NOMO-1 treated with DMSO at 0.1 percent for 48 hours (cell line): Measurements from ENCODE around the gene NTN1.

Experiments
- DNase-seq: peaks from one replicate; lab custom pipeline; 2025; ENCODE audit not compliant: unreplicated experiment; lab: John Stamatoyannopoulos, UW

The NTN1 gene

GRCh38 chr17:9187828-9188227, 166.5 kb downstream of the NTN1 start:
- no peak for DNase-seq

DNA sequence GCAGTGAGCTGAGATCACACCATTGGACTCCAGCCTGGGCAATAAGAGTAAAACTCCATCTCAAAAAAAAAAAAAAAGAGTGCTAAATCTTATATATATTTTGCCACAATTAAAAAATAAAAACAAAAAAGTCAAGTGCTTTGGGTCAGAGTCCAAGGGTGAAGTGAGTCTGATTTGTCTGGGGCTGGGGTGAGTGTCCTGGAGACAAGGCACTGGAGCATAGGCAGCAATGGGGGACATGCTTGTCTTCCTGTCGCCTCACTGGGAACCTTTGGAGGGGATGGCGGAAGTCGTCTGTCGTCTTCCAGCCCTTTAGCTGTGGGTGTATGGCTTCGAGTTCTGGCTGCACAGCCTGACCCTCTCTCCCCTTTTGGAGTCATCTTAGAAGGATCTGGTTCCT, 167.1 kb downstream of the NTN1 start:
- no peak for DNase-seq

DNA sequence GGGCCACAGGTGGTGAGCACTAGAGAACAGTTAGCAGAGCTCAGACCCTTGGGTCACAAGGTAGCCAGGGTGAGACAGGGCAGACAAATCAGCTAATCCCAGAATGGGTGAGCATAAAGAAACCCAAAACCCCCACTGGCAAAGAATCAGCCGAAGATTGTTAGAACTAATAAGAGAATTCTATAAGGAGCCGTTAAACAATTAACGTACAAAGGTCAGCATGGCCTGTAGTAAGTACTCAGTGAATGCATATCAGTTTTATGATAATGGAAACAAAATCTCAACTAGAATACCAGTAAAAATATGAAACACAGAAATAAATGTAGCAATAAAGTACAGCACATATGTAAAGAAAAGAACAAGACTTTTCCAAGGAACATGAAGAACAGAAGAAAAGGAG, 168.6 kb downstream of the NTN1 start:
- DNase-seq = no peak

DNA sequence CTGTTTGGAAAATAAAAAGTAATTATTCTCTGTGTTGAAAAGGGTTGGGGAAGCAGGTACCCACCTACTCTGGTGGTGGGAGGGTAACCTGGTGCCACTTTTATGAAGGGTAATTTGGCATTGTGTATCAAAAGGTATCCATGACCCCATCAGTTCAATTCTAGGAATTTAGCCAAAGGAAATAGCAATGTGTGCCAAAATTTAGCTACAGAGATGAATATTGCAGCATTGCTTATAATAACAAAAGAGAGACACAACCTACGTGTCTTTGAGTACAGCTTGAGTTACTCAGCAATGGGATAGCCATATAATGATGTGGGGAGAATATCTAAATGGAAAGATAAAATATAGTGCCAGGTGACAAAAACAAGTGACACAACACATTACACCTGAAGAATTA, 170.7 kb downstream of the NTN1 start:
- DNase-seq = no peak

- DNase-seq = no peak
Measured at GRCh38 chr17:9195411-9195810, 174.1 kb downstream of the NTN1 start.

DNA sequence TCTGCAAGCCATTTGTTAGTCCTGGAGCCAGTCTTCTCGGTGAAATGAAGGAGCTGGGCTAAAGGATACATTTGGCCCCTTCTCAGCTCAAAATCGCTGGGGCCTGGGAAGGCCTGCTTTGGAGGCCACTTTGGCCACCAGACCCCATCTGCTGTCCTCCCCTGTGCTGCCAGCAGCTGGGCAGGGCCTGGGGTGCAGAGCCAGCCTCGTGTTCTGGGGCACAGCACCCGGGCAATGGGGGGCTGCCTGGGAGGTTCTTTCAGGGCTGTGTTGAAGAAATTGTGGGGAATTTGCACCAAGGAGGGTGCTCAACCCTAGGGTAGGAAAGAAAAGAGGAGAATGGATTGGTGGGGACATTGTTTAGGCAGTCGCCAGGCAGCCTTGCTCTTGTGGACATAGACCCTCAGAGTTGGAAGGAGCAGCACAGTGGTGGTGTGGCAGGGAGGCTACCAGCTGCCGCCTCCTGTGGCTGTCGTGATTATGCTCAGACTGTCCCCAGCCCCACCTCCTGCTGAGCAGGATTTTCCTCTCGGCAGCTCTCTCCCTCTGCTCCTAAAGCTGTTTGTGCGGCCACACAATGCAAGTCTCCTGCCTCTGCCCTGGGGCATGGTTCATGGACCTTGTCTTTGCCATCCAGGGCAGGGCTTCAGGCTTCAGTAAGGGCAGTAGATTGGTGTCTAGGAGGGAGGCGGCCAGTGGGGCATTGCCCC, 174.8 kb downstream of the NTN1 start:
- no peak for DNase-seq

GRCh38 chr17:9199571-9200551, 178.6 kb downstream of the NTN1 start:
- DNase-seq = no peak

GRCh38 chr17:9200699-9201359, 179.5 kb downstream of the NTN1 start:
- no peak for DNase-seq

- DNase-seq = no peak
Measured at GRCh38 chr17:9202532-9202931, 181.2 kb downstream of the NTN1 start.

GRCh38 chr17:9203771-9204425, 182.6 kb downstream of the NTN1 start:
- DNase-seq = peak; percentile 62

DNA sequence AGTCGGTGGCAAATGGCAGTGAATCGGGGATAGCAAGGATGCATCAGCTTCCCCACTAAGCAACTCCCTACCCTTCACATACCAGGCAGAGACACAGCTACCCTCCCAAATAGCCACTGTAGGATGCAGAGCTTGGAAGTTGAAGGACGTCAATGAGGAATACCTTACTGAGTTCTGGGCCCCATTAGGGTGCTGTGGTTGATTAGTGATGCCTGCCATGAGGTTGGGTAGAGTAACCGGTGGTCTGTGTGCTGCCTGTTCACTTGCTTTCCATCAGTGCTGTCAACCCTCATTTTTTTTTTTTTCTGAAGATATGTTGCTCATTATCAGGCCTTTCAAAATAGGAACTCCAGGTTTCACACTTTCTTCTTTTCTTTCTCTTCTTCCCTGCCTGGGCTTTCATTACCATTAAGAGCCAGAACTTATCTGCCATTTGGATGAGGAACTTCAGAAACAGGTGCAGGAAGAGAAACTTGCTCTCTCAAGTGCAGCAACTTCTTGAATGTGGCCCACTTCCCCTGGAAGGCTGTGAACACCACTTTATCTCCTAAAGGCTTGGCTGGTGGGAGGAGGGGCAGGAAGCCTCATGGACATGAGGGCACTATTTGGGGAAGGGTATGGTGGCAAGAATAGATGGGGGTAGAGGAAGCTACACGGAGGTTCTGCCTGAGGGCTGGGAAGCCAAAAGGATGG, 183.5 kb downstream of the NTN1 start:
- peak; percentile 40 for DNase-seq

- no peak for DNase-seq
Measured at GRCh38 chr17:9205520-9206409, 184.5 kb downstream of the NTN1 start.

- DNase-seq = no peak
Measured at GRCh38 chr17:9206410-9206703, 185.0 kb downstream of the NTN1 start.

GRCh38 chr17:9206741-9207332, 185.5 kb downstream of the NTN1 start:
- DNase-seq = no peak

- DNase-seq = no peak
Measured at GRCh38 chr17:9208381-9209105, 187.2 kb downstream of the NTN1 start.

GRCh38 chr17:9209347-9209746, 188.0 kb downstream of the NTN1 start:
- DNase-seq = no peak

DNA sequence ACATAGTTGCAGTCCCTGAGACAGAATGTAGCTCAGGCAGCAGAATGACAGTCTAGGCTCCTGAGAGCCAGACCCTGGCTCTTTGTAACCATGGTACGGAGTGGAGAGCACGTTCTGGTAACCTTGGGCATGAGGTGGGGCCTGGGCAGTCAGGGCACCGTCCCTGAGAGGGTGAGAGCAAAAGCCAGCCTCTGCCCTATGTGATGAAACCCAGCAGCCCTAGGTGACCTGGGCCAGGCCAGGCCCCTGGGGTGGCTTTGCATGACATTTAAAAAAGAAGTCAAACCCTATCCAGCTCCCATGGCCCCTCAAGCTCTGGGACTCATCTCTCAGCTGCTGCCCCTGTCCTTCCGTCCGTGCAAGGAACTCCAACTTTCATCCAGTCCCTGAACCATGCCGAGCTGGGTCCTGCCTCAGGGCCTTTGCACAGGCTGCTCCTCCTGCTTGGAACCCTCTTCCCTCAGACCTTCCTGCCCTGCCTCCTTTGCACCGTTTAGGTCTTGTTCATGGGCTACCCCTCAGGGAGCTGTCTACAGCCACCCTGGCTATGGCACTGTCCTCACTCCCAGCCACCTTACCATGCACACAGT, 188.6 kb downstream of the NTN1 start:
- DNase-seq = no peak

DNA sequence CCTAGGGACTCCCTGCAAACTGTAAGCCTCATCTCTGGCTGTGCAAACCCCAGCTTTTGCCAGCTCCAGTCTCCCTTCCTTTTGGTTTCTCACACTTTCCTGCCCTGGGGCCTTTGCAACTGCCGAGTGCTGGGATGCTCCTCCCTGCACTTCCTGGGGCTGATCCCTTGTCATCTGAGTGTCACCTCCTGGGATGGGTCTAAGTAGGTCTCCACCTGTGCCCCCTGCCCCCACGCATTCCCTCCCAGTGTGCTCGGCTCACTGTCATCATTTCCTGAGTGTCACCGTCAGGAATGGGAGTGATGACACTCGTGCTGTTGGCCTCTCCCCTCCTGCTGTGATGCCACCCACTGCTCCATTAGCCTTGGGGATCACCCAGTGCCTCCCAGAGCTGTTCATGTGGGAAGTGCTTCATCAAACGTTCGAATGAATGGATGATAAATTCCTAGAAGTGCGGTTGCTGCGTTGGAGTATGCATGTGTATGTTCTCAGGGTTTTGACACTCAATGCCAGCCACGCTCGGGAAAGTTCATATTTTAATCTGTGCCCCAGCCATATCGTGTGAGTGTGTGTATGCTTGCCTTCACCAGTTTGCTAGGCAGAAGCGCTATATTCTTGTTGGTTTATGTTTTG, 189.9 kb downstream of the NTN1 start:
- no peak for DNase-seq
